GM21526 (cell line): ENCODE results near the gene METTL26.

ENCODE experiments used
- ATAC-seq: cut with Tn5 transposase; IDR thresholded peaks from one replicate; pipeline ENCODE4 v1.9.1; 2021; ENCODE audit warnings: moderate library complexity; ENCODE audit not compliant: unreplicated experiment, low FRiP score

METTL26 gene

GRCh38 chr16:641326-642188, 5.5 kb upstream of the METTL26 start, which contains the start of gene MCRIP2:
TSS of gene MCRIP2 (plus strand) at chr16:641828. CDS start at chr16:641992, 164 bp downstream.
- ATAC-seq, result peak; percentile 27

- ATAC-seq, result no peak
Observed at GRCh38 chr16:640614-641013, 4.5 kb upstream of the METTL26 start.

GRCh38 chr16:638836-639235, 2.7 kb upstream of the METTL26 start:
- no peak for ATAC-seq

GRCh38 chr16:638034-638543, 2.0 kb upstream of the METTL26 start:
- ATAC-seq, result no peak

- no peak for ATAC-seq
Observed at GRCh38 chr16:637081-638018, 1.2 kb upstream of the METTL26 start.

- ATAC-seq, result no peak
Observed at GRCh38 chr16:635573-636205, 416 bp downstream of the METTL26 start.

GRCh38 chr16:634996-635395, 1.1 kb downstream of the METTL26 start:
- ATAC-seq, result no peak

- ATAC-seq, result no peak
Observed at GRCh38 chr16:634051-634670, 1.9 kb downstream of the METTL26 start.

GRCh38 chr16:633336-634050, 2.6 kb downstream of the METTL26 start:
- ATAC-seq, result no peak

- no peak for ATAC-seq
Observed at GRCh38 chr16:632486-633335, 3.4 kb downstream of the METTL26 start.

GRCh38 chr16:631808-632358, 4.2 kb downstream of the METTL26 start:
- ATAC-seq, result no peak

GRCh38 chr16:630815-631405, 5.2 kb downstream of the METTL26 start, which contains the start of gene WFIKKN1:
TSS of gene WFIKKN1 (plus strand) at chr16:630985. CDS start at chr16:631254, 269 bp downstream.
- no peak for ATAC-seq

- no peak for ATAC-seq
Observed at GRCh38 chr16:630249-630814, 5.8 kb downstream of the METTL26 start.

GRCh38 chr16:629833-630248, 6.3 kb downstream of the METTL26 start:
- no peak for ATAC-seq

GRCh38 chr16:629185-629832, 6.8 kb downstream of the METTL26 start:
- no peak for ATAC-seq

GRCh38 chr16:628321-629061, 7.6 kb downstream of the METTL26 start:
- ATAC-seq, result no peak
